Stimulated activated CD8-positive, alpha-beta memory T cell treated with anti-CD3 and anti-CD28 coated beads, Interleukin-4, amount 100 ng/mL, for 24 hours (primary cell): ENCODE data around the gene CLDN6.

Experiments
- DNase-seq: peaks from one replicate; pipeline ENCODE4 v3.0.0-alpha.2; 2020; ENCODE audit warnings: low read depth

The CLDN6 gene

DNA sequence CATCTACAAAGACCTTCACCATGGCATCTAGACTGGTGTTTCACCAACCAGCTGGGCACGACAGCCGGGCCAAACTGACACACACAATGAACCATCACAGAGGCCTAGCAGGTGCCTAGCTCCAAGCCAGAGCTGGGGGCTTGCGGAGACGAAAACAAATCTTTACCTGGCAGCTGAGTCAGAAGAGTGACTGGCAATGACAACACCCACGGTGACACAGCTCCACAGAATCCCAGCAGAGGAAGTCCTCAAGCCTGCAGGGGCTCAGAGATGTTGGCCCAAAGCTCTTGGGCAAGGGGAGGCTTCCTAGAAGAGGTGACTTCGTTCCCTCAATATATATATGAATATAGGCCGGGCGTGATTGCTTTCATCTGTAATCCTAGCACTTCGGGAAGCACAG lies 33.5 kb upstream of the CLDN6 start:
- DNase-seq, result no peak

DNA sequence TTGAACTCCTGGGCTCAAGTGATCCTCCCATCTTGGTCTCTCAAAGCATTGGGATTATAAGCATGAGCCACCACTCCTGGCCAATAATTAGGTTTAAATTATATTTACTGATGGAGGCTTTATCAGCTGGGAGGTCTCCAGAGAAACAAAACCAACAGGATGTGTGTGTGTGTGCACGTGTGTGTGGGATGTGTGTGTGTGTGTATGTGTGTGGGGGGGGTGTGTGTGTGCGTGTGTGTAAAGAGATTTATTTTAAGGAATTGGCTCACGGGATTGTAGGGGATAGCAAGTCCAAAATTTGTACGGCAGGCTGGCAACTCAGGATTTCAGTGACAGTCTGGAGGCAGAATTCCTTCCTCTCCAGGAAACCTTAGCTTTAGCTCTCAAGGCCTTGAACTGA lies 33.0 kb upstream of the CLDN6 start:
- no peak for DNase-seq

DNA sequence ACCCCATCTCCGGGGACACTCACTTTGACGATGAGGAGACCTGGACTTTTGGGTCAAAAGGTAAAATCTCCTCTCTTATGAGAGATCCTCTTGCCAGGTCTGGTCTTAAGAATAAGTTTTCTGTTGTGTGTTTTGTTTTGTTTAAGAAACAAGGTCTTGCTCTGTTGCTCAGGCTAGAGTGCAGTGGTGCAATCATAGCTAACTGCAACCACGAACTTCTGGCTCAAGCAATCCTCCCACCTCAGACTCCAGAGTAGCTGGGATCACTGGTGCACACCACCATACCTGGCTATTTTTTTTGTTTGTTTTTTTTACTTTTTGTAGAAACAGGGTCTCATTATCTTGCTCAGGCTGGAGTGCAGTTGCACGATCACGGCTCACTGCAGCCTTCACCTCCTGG lies 32.5 kb upstream of the CLDN6 start:
- DNase-seq, result no peak

- no peak for DNase-seq
Measured at GRCh38 chr16:3049921-3050481, 32.0 kb upstream of the CLDN6 start.

DNA sequence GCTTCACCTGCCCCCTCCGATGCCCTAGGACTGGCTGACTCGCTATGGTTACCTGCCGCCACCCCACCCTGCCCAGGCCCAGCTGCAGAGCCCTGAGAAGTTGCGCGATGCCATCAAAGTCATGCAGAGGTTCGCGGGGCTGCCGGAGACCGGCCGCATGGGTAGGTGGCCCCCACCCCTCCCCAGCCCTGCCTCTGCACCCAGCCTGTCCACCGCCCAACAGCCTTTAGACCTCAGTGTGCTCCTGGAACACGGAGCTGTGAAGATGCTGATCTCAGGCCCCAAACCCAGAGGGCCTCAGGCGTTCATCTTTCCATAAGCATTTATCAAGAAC lies 29.4 kb upstream of the CLDN6 start:
- no peak for DNase-seq

GRCh38 chr16:3046641-3047386 lies 28.8 kb upstream of the CLDN6 start:
- no peak for DNase-seq

DNA sequence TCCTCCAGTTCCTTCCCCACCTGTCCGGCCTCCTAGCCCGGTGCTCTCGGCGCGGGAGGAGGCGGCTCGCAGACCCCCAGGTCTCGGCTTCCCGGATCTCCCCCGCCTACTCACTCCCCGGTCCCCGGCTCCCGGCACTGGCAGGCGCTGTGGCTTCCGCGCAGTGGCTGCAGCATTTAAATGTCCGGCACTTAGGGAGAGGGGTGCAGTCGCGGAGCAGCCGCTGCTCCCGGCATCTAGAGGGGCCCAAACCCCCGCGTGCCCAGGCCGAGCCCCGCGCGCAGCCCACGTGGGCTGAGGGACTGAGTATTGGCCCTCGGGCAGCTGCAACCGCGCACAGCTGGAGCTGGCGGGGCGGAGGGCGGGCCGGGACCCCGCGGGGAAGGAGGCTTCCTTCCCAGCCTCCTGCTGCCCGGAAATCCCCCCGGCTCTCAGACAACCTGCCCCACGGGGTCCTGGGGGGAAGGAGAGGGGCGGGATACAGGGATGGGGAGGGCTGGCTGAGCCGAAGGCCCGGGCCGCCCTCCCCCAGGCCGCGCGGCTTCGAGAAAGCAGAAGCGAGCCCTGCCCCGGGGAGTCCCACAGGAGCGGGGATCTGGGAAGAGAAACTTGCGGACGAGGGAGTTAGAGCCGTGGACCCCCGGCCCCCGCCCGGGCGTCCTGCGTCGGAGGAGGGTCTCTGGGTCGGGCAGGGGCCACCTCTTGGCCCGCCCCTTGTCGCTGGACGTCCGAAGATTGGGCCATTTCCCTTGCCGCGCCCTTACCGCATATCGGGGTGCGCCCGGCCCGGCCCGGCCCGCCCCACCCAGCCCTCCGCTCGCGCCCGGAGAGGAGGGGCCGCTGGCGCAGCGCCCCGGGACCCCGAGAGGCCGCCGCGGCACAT lies 28.0 kb upstream of the CLDN6 start, which contains the start of gene MMP25:
Gene MMP25 (plus strand): TSS at position 804 of the 883 bp plus-strand sequence. CDS start 357 bp downstream, outside the sequence.
- no peak for DNase-seq

GRCh38 chr16:3044708-3045107 lies 26.7 kb upstream of the CLDN6 start:
- DNase-seq, result no peak

GRCh38 chr16:3042376-3042775 lies 24.4 kb upstream of the CLDN6 start:
- DNase-seq, result no peak

GRCh38 chr16:3038896-3039295 lies 20.9 kb upstream of the CLDN6 start:
- no peak for DNase-seq

GRCh38 chr16:3038256-3038655 lies 20.3 kb upstream of the CLDN6 start:
- DNase-seq, result no peak

DNA sequence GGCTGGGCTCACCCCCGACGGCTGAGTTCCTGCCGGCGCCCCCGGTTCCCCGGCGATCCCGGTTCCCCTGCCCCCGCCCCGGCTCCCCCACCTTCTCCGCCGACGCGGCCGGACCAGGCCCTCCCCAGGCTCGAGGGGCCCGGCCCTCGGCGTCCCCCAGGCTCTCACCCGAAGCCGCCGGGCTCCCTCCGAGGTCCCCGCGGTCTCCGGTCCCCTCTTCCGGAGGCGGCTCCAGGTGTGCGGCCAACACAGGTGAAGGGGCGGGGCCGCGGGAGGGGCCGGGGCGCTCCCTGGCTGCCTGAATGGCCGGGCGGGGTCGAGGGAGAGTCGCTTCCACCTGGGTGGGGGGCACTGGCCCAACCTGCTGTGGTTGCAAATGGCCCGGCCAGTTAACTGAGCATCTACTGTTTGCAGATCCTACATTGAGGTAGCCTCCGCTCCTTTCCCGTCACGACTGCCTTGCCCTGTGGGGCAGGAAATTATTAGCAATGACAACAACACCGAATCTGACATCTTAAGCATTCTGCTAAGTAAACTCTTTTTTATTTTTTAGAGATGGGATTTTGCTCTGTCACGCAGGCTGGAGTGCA lies 18.8 kb upstream of the CLDN6 start, which contains the start of gene BICDL2:
Gene BICDL2 (minus strand): TSS at position 219 of the 590 bp plus-strand sequence. CDS start 1,448 bp downstream, outside the sequence.
- DNase-seq, result no peak

GRCh38 chr16:3035972-3036725 lies 18.2 kb upstream of the CLDN6 start:
- no peak for DNase-seq

DNA sequence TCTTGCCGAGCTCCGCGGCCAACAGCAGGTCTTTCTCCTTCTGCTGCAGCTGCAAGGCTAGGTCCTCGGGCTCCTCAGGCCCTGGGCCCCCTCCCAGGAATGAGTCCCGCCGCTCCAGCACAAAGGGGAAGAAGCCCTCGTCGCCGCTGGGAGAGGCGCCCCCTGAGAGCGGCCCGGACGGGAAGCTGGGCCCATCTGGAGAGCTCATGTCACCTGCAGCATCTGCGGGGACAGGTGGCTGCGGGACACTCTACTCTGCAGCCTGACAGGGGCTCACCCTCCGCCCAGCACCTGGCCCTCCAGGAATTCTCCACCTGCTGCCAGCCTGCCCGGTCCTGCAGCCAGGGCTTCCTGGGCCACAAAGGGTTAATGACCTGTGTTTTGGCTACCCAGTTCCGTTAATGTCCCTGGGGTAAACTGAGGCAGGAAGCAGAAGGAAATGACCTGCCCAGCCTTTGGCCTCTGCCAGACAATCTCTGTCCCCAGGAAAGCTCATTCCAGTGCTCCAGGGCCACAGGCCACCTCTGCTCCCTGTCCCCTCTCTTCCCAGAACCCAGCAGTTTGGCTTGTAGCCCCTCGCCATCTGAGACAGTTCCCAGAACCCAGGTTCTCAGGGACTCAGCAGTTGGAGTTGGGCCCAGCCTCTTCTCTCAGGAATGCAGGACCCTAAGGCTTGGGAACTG lies 17.4 kb upstream of the CLDN6 start:
- DNase-seq, result no peak

- DNase-seq, result no peak
Measured at GRCh38 chr16:3032624-3033023, 14.6 kb upstream of the CLDN6 start.

GRCh38 chr16:3030222-3031212 lies 12.5 kb upstream of the CLDN6 start:
- DNase-seq, result no peak

DNA sequence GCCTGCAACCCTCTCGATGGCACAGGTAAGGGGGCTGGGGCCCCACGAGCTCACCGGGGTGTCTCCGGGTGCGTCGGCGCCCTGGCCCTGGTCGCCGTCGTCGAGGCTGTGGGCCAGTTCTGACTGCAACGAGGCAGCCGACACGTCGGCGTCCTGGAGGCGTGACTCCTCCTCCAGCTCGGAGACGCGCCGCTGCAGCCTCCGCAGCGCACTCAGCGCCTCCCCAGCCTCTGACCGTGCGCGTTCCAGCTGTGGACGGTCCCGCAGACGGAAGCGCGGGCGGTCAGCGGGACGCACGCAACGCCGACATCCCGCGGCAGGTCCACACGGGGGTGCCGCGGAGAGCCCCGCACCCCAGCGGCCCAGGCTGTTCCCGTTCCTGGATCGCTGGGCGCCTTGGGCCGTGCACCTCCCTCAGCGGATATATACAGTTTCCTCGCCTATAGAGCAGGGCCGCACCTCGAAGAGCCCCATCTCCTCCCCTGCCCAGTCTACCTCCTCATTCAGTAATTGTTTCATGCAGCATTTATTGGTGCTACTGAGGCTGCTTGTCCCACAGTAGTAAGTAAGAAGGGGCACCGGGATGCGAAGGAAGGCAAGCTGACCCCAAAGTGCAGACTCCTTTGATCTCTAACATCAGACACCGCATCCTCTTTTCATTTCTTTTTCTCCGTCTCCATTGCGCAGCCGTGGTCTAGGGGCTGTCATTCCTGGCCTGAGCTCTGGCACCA lies 11.7 kb upstream of the CLDN6 start:
- DNase-seq, result no peak

- DNase-seq, result no peak
Measured at GRCh38 chr16:3028716-3029319, 10.8 kb upstream of the CLDN6 start.
